ENCODE results near the gene SCEL.
A peak's percentile ranks its signal among the peaks of the same experiment; 100 is the strongest.
"Not testable (repeated sequence)": the region's sequence is repeated elsewhere in the genome, so short reads cannot be mapped to it uniquely, and the experiment has no call there.

SCEL gene, protein sequence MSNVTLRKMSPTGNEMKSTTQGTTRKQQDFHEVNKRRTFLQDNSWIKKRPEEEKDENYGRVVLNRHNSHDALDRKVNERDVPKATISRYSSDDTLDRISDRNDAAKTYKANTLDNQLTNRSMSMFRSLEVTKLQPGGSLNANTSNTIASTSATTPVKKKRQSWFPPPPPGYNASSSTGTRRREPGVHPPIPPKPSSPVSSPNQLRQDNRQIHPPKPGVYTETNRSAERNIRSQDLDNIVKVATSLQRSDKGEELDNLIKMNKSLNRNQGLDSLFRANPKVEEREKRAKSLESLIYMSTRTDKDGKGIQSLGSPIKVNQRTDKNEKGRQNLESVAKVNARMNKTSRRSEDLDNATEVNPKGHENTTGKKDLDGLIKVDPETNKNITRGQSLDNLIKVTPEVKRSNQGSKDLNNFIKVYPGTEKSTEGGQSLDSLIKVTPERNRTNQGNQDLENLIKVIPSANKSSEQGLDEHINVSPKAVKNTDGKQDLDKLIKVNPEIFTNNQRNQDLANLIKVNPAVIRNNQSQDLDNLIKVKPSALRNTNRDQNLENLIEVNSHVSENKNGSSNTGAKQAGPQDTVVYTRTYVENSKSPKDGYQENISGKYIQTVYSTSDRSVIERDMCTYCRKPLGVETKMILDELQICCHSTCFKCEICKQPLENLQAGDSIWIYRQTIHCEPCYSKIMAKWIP

DNA sequence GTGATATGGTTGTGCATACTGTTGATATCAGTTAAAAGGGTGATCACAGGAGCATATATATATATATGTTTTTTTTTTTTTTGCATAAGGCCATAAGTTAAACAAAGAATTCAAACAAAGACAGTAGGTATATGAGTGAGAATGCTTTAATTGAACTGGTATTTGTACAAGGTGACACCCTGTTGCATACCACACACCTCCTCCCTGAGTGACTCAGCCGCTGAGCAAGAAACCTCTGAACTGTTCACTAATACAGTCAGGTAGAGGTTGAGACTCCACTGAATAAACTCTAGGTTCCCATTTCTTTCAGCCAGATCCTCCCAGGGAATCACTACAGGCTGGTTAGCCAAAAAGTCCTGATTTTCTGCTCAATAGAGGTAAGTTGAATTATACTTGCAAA is at the start of gene SCEL:
Gene SCEL (plus strand): TSS at position 259 of the 400 bp plus-strand sequence. CDS start 20,170 bp downstream, outside the sequence.
- no peak for DNase-seq (ENCODE audit: low read depth)

DNA sequence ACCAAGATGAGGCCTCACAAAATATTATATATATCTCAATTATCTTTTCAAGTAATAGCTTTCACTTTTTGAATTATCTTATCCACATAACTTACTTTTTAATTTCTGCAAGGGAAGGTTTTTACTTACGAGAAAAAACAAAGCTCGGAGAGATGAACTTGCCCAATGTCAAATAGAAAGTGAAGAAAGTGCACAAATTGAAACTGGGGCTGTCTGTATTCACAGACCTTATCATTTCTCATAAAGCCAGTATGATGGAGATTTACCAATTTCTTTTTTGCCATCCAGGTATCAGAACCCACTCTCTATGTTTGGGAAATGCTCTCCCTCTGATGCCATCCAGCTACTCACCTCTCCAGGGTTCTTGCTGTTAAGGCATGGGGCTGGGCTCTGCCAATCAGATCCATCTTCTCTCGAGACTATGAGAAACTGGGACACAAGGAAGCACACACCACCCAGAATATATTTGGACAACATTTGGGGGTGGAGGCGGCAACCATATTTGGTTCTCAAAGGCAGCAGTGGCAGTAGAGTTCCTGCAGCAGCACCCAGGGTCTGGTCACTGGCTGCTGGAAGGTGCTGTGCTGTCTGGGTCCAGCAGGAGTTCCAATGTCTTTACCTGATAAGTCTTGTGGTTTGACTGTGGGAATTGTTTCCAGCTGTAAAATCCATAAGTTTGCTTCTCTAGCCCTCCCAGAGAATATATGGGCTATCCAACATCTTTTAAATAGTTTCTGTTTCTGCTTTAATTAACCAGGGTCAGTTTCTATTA is 45.8 kb upstream of the SCEL start:
- DNase-seq (ENCODE audit: low read depth) = no peak

DNA sequence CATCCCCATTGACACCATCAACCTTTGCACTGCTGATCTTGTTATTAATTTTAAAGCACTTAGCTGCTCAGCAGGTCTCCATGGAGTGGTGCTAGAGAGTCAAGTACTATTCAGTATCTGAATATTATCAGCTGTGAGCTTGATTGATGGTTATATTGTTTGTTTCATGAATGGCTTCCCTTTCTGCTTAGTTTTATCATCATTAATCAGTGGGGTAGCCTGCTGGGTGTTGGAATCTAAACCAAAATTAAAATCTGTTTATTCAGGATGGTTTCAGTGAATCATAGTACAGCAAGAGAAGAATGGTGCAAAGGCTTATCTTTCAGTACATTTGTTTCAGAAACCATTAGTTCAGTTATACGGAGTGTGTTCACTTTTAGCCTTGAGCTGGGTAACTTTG is 42.5 kb upstream of the SCEL start:
- DNase-seq (ENCODE audit: low read depth) = no peak

DNA sequence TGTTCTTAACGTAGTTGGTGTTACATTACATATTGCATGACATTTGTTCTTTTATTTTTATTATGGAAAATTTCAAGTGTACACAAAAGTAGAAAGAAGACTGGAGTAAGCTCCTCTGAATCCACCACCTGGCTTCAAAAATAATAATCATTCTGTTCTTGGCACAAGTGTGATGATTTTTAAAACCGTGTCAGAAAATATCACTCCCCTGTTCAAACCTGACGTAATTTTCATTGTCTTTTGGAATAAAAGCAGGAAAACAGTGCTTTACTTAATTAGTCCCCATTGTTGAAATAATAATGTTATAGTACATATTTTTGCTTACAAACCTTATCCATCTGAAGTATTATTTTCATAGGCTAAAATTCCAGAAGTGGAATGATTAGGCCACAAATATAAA is 41.3 kb upstream of the SCEL start:
- DNase-seq (ENCODE audit: low read depth) = no peak

DNA sequence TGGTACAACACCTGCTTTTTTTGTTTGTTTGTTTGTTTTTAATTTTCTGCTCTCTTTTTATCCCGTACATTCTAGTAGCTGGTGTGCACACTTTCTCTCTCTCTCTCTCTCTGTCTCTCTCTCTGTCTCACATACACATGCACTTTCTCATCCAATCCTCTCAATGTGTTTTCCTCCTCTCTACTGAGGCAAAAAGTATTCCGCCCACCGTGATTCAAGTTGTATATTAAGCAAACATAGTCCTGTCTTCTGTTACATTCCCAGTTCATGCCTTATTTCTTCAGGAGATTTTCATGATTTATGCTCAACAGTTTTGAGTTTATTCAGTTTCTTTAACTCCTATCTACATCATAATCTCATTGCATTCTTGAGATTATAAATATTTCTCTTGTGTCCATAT is 38.2 kb upstream of the SCEL start:
- DNase-seq (ENCODE audit: low read depth) = no peak

DNA sequence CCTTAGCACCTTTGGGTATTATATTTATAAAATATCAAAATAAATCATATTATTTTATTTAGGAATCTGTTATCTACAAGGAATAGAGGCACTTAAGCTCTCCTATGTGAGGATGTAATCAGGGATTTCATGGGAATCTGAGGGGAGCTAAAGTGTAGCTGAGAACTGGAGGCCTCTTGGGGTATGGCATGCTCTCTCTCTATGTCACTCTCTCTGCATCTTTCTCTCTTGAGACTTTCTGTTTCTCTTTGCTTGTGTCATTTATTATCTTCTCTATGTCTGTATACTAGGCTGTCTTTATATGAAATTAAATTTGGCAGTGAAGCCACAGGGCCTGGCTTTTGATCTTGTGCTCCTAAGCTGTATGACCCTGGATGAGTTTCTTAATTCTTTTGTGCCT is 37.7 kb upstream of the SCEL start:
- no peak for DNase-seq (ENCODE audit: low read depth)

DNA sequence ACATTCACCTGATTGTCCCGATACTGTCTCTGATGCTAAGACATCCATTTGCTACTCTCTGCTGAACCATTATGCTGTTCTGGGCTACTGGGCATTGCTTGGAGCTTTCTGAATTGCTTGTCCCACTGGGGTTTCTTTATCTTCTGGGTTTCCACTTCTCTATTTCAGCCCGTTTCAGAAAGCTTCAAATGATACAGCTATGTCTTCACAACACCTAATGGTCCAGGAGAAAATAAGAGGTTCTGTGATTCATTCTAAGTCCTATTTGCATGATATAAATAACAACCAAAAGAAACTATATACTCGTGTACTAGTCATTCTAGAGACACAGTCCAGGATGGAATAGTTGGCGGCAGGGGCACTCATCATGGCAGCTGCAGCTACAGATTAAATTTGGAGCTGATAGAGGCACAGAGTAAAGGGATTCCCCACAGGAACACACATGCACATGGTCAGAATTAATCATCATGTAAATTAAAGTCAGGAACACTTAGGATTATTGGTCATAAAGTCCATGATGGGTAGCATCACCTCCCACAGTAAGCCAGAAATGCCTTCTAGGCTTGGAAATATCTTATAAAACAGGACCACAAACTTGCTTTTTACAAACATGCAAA is 33.3 kb upstream of the SCEL start:
- DNase-seq (ENCODE audit: low read depth) = no peak

DNA sequence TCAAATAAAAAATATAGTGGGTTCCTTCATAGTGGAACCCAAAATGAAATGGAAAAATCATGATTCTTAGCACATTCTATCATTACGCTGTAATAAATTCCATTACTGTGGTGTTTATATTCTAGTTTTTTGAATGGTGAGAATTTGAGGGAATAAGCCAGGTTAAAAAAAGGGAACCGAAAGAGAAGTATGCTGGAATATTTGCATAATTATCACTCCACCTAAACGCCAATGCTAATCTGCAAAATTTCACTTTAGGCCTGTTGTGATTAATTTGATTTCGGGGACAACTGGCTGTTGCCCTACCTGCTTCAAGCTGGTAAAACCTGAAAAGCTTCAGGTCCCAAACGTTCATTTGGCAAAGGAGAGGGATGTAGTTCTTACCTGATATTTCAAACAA is 32.1 kb upstream of the SCEL start:
- DNase-seq (ENCODE audit: low read depth) = no peak

DNA sequence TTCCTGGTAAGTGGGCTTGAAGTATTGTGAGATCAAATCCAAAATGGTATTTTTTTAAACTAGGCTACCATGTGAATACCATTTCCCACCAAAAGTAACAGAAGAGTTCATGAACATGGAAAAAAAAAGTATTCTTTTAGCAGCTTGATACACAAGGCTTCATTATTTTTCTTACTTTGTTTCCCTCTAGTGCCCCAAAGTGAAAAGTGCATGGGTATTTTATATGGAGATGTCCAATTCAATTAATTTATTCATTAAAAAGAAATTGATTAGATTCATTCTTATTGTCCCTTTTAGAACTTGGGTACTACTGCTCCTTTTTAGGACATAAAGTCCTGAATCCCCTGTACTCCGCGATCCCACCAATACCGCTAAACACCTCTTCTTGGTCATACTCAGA is 28.6 kb upstream of the SCEL start:
- no peak for DNase-seq (ENCODE audit: low read depth)

DNA sequence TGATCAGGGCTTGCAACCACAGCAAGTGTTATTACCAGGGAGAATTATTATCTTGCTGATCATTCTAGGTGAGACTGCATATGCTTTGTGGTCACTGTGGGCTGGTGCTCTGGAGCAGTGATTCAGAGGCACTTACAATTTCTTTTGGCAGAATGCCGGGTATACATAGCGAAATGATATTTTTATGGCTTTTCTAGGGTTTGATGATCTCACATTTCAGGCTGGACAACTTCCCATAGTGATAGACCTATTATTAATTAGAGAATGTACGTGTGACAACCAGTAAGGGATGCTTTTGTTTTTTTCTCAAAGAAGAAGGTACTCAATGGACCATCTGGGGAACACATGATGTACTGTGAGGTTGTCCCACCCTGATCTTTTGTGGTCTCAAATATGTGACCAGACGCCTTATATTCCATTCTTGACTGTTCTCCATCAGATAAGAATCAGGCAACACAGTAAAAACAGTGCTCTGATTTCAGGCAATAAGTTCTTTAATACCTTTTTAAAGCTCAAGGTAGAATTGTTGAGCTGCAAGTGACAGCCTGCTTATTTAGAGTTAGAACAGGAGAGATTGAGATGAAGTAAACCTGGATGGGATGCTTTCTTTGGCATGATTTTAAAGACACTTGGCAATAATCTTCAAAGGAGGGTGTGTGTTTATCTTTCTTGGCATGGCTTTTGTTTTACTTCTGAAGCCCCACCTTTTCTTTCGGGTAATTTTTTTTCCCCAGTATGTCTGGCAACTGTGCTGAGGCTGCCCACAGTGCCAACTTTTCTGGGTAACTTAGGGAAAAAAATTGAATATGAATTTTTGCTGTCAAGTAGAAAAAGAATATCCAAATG is 27.4 kb upstream of the SCEL start:
- DNase-seq (ENCODE audit: low read depth) = peak; percentile 44

DNA sequence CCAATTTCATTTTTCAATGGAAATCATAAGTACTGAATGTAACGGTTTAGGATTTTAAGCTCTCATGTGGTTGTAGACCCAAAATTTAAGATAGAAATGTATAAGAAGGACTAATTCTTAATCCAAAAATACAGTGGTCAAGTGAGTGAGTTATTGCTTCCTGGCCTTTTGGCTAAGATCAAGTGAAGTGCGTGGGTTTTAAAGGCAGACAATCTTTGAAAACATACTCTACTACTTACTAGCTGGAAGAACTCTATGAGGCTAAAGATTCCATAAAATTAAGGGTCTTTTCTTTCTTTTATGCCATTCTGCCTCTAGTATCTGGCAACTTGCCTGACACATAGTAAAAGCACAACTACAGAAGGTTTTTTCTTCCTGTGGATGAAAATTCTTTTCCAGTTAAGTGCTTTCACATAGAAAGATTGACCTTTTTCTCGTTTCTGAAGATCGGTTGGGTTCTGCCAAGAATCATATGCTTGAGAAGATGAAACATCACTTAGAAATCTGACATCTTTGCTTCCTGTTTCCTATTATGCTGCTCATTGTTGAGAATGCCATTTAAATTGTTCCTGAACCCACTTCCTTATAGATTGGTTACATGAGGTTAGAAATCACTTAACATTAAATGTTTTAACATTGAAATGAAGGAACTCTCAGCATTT is 26.4 kb upstream of the SCEL start:
- peak; percentile 18 for DNase-seq (ENCODE audit: low read depth)

DNA sequence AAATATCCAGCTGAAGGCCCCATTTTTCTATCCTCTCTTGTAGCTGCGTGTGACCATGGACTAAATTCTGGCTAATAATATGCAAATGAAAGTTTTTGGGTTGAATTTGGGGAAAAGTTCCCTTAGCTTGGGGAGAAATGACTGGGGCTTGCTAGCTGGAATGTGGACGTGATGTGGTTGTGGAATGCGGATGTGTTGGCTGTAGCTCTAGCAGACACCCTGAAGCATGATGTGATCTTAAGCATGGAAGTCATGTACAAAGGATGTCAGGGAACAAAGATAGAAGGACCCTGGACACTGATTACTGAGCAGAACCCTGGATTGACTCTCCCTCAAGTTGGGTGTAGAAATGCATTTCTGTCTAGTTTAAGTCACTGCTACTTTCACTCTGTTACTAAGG is 25.4 kb upstream of the SCEL start:
- DNase-seq (ENCODE audit: low read depth) = no peak

DNA sequence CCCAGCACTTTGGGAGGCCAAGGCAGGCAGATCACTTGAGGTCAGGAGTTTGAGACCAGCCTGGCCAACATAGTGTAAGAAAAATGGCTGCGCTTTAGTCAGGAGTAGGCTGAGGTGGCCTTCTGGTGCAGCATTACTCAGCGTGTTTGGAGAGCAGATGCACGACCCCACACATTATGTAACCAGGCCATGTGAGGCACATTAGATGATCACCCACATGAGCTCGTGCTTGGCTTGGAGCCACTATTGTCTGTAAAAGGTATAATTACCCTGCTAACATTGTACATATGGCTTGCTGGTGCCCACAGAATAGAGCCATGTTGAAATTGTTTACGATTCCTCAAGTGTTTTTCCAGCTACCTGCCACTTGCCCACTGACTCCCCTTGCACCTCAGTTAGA is 24.0 kb upstream of the SCEL start:
- no peak for DNase-seq (ENCODE audit: low read depth)

DNA sequence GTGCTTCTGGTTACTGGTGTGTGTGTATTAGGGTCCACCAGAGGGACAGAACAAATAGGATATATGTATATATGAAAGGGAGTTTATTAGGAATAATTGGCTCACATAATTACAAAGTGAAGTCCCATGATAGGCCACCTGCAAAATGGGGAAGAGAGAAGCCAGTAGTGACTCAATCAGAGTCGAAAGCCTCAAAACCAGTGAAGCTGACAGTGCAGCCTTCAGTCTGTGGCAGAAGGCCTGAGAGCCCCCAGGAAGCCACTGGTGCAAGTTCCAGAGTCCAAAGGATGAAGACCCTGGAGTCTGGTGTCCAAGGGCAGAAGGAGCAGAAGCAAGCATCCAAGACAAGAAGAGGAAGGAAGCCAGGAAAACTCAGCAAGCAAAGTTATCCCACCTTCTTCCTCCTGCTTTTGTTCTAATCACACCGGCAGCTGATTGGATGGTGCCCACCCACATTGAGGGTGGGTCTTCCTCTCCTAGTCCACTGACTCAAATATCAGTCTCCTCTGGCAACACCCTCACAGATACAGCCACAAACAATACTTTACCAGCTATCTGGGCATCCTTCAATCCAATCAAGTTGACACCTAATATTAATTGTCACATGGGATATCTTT is 21.7 kb upstream of the SCEL start:
- DNase-seq (ENCODE audit: low read depth) = no peak

DNA sequence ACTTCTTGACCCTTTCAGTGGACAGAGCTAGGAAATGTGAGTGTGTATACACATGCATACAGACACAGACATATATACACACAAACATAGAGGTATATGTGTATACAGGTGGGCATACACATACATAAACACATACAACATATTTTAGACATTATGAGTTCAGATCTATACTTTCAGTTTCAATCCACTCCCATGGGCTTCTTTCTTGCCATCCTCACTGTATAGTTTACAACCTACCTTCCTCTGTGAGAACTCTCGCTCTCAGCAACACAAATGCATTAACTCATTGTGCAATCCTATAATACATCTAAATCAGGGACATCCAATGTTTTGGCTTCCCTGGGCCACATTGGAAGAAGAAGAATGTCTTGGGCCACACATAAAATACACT is 21.2 kb upstream of the SCEL start:
- no peak for DNase-seq (ENCODE audit: low read depth)

DNA sequence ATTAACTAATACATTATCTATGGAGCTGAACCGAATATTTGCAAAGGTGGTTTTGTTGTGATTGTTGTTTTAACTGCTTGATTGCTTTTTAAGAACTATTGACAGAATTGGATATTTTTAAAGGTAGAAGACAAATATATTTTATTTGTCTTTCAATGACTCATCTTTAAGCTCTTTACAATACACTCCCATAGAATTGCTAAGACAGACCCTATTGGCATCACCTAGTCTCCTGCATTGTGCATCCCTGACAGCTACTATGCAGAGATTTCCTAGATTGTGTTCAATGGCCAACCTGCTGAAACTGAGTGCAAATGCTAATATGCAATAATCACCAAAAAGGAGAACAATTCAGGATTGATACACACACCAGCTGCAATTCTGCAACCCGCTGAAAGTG is 19.7 kb upstream of the SCEL start:
- no peak for DNase-seq (ENCODE audit: low read depth)

DNA sequence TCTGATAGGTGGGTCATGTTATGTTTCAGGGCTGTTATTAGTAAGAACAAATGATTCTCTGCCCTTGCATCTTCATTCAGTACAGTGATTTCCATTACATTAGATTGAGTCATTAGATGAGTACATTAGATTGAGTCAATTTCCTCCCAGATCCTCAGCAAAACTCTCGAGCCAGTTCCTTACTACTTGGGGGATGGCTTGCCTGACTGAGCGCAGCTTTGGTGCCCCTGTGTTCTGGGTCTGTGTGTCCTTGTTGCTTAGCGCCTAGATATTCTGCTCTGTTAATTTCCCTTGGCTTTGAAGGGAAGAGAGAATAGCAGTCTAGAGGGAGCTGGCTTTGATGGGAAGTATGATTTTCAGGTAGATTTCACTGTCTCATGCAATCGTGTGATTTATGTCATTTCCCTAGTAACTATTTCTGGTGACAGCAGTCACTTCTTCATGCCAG is 19.1 kb upstream of the SCEL start:
- peak; percentile 49 for DNase-seq (ENCODE audit: low read depth)

DNA sequence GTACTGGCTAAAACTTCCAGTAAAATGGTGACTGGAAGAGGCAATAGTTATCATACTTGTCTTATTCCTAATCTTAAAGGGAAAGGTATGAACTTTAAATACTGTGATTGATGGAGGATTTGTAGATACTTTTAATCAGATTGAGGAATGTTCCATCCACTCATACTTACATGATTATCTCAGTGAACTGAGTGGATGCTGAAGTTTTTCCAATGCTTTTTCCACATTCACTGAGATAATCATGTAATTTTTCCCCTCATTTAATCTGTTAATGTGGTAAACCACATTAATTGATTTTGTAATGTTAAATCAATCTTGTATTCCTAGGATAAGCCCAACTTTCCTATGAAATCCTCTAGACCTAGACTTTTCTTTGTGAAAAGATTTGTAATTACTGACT is 17.2 kb upstream of the SCEL start:
- no peak for DNase-seq (ENCODE audit: low read depth)

DNA sequence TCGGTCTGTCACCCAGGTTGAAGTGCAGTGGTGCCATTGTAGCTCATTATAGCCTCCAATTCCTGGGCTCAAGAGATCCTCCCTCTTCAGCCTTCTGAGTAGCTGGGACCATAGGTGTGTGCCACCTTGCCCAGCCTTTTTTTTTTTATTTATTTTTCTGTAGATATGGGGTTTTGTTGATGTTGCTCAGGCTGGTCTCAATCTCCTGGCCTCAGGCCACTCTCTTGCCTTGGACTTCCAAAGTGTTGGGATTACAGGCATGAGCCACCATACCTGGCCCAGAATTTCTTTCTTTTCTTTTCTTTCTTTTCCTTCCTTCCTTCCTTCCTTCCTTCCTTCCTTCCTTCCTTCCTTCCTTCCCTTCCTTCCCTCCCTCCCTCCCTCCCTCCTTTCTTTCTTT is 16.1 kb upstream of the SCEL start:
- not testable (repeated sequence) for DNase-seq (ENCODE audit: low read depth)

DNA sequence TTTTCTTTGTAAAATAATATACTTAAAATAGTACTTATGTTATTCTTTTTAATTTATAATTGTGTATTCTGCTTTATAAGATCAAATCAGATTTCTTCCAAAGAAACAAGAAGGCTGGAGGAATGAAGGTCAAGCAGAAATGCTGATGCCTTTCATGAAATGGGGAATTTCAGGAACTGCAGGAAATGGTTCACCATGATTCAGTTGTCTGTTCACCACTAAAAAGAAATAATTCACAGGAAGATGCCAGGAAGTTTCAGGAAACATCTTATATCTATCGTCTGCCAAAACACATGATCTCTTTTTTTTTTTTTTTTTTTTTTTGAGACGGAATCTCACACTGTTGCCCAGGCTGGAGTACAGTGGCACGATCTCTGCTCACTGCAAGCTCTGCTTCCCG is 15.7 kb upstream of the SCEL start:
- DNase-seq (ENCODE audit: low read depth) = no peak

DNA sequence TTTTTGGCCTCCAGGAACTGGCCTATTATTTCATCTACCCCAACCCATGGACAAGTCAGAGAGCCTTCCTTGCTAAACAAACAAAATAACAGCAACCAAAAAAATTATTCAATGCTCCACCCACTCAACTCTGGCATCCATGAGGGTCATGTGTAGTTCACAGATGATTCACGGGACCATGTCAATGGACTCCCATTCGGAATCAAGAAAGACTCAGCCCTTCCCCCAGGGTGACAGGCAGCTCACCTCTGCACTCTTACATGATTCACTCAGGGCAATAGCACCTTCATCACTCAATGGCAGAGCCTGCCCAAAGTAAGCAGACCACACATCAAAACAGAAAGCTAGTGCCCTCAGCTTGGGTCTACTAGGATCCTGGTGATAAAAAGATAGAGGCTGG is 14.3 kb upstream of the SCEL start:
- DNase-seq (ENCODE audit: low read depth) = no peak

Measured in stromal cell of bone marrow (primary cell).